Fibroblast of mammary gland (primary cell): ENCODE measurements around the gene TMPRSS13.

ENCODE experiments used
- DNase-seq: peaks from one replicate; pipeline ENCODE4 v3.0.0-alpha.2; 2010; ENCODE audit warnings: low read depth
- H3K4me3 ChIP-seq: 2 replicates; pipeline ENCODE4 v1.5.1; 2011; ENCODE audit warnings: low read depth, mild to moderate bottlenecking, low read length, moderate library complexity; ENCODE audit not compliant: control insufficient read depth
- TF ChIP-seq, protein P1 (sequence below): conservative IDR thresholded peaks from 2 replicates; pipeline ENCODE4 v1.5.1; 2011; ENCODE audit warnings: low read depth, low read length, inconsistent platforms; ENCODE audit not compliant: control insufficient read depth, insufficient read depth

The TMPRSS13 gene

DNA sequence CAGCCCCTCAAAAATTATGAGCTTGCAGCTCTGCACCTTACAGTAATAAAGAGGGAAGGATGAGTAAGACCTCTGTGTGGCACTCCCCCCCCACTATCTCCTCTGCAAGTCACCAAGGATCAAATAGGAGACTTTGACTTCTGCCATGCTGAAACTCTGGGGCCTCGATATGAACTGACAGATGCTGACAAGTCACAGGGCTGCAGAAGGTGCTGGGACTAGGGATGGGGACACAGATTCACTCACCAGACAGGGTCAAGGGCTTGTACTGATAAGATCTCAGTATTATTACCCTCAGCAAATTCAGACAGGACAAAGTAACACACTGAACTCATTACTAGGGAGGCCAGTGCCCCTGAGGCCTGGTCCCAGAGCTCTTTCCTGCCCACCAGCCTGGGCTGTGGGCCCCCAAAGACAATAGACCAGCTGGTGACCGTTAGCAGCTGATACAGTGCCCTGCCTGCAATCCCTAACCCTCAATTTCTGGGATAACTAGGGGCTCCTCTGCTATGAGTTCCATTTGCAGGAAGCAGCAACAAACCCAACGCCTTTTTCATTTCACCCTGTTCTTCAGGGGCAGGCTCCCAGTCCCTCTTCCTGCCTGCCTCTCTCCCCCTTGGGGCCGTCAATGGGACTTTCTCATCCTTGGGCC is 20.1 kb downstream of the TMPRSS13 start:
- no peak for DNase-seq
- no peak overlapping the region for H3K4me3 ChIP-seq
- TF ChIP-seq, protein P1, sequence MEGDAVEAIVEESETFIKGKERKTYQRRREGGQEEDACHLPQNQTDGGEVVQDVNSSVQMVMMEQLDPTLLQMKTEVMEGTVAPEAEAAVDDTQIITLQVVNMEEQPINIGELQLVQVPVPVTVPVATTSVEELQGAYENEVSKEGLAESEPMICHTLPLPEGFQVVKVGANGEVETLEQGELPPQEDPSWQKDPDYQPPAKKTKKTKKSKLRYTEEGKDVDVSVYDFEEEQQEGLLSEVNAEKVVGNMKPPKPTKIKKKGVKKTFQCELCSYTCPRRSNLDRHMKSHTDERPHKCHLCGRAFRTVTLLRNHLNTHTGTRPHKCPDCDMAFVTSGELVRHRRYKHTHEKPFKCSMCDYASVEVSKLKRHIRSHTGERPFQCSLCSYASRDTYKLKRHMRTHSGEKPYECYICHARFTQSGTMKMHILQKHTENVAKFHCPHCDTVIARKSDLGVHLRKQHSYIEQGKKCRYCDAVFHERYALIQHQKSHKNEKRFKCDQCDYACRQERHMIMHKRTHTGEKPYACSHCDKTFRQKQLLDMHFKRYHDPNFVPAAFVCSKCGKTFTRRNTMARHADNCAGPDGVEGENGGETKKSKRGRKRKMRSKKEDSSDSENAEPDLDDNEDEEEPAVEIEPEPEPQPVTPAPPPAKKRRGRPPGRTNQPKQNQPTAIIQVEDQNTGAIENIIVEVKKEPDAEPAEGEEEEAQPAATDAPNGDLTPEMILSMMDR: no peak

DNA sequence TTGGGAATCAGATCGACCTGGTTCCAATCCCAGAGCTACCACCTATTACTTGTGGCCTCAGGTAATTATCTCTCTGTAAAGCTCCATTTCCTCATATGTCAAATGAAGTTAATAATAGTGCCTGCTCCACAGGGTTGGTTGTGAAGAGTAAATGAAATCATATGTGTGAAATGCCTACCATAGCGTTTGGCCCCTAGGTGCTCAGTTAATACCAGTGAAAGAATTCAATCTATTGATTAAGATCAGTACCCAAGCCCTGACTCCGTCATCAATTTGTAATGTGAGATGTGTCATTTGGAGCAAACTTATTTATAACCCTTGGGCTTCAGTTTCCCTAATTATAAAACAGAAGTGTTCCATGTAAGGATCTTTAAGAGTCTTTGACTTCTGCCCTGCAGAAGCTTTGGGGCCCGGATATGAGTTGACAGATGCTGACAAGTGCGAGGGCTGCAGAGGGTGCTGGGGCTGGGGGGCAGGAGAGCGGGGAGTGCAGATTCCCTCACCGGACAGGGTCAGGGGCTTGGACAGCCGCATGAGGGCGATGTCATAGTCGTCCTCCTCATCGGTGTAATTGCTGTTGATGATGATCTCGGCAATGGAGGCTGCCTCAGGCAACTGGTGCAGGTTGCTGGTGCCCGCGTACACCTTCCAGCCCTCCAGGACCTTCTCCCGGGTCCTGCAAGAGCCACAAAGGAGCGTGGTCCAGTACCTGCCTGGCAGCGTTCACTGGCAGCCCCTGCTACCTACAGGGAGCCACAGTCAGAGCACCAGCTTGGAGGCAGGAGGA is 20.9 kb downstream of the TMPRSS13 start:
- DNase-seq: no peak
- H3K4me3 ChIP-seq: no peak overlapping the region
- TF ChIP-seq, protein P1: no peak

DNA sequence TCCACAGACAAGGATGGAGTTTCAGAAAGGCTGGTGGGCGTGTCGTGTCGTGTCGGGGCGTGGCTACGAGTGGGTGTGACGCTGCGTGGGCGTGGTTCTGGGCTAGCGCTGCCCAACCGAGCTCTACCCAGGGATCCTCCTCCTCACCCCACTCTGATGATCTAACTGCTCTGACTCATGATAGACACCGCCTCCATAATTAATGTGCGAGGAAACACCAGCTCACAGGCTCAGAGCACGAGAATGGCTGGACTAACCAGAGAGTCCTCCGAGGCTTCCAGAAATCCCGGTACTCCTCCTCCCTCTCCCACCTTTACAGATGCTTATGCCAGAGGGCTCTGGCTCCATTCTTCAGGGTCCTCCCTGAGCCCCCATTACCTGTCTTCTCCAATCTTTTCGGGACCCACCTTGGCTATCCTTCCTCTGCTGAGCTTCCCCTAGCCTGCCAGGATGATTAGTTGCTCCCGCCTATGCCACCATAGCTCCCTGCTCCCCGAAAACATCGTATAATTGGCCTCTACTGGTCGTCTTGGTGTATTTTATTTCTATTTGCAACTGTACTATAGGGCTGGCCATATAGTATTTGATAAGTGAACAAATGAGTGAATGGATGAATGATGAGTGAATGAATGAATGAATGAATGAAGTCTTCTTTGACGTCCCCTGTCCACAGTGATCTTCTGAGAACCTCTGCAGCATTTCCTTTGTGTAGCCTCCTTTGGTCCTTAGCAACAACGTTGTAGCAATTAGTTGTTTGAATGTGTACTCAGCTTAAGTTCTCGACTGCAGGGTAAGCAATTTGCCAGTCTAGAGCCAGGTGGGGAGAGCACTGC is 21.7 kb downstream of the TMPRSS13 start:
- H3K4me3 ChIP-seq: peak overlapping the region; percentile 45
- DNase-seq: peak; percentile 98
- TF ChIP-seq, protein P1: no peak

DNA sequence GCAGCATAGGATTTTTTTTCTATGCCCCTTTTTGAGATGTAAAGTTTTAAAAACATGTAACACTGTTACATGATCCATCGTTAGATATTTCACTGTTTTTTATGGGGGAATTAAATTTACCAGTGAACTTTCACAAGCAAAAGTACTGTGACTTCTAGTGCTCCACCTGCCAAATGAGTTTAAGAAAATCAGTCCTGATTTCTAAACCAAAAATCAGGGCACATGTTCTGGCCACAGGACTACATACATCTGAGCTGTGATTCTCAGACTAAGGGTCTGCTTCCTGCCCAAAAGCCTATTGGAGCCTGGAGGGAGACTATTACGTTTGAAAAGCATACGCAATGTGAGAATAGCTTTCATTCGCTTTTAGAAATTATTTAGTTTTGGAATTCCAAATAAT is 22.5 kb downstream of the TMPRSS13 start:
- DNase-seq: no peak

GRCh38 chr11:117906126-117906525 is 23.1 kb downstream of the TMPRSS13 start:
- peak; percentile 19 for DNase-seq
- no peak overlapping the region for H3K4me3 ChIP-seq
- TF ChIP-seq, protein P1: no peak

More for the DNA sequence above, 22.5 kb downstream of the TMPRSS13 start:
- TF ChIP-seq, protein P1: no peak
- no peak overlapping the region for H3K4me3 ChIP-seq

- no peak for DNase-seq
- H3K4me3 ChIP-seq: no peak overlapping the region
- TF ChIP-seq, protein P1: no peak
Measured at GRCh38 chr11:117905524-117905923, 23.7 kb downstream of the TMPRSS13 start.
